ENCODE measurements around the gene CHRNA7. TPM values are rescaled to one million over a fixed set of nuclear protein-coding genes. Genes with fewer than 3 reads are reported as not detected.

CHRNA7 gene
- total RNA-seq, 2 donors from 2014 or later: 3.9 to 5.2 TPM

DNA sequence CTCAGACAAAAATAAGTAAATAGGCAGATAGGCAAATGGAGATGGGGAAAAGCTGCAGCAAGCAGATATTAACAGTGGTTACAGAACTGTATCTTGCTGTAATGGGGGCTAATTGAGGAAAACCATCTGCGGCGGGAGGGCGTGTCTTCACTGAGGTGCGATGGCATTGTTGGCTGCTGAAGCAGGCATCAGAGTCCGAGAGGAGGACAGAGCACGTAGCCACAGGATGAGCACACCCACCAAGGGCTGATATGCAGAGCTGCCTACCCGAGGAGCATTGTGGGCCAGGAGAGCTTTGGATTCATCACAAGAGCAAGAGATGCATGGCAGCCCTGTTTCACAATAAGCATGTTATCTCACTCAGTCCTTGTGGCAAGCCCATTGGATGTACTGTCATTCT, 30.4 kb downstream of the CHRNA7 start:
- H3K27me3 ChIP-seq: no peaks in the 10 kb centered on the region
- H3K36me3 ChIP-seq: no peaks in the 10 kb centered on the region
- no peak for DNase-seq
- no peak overlapping the region for H3K4me3 ChIP-seq
- TF ChIP-seq, protein P1, sequence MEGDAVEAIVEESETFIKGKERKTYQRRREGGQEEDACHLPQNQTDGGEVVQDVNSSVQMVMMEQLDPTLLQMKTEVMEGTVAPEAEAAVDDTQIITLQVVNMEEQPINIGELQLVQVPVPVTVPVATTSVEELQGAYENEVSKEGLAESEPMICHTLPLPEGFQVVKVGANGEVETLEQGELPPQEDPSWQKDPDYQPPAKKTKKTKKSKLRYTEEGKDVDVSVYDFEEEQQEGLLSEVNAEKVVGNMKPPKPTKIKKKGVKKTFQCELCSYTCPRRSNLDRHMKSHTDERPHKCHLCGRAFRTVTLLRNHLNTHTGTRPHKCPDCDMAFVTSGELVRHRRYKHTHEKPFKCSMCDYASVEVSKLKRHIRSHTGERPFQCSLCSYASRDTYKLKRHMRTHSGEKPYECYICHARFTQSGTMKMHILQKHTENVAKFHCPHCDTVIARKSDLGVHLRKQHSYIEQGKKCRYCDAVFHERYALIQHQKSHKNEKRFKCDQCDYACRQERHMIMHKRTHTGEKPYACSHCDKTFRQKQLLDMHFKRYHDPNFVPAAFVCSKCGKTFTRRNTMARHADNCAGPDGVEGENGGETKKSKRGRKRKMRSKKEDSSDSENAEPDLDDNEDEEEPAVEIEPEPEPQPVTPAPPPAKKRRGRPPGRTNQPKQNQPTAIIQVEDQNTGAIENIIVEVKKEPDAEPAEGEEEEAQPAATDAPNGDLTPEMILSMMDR (IDR thresholded peaks at IDR 0.05): no peak
- no peak overlapping the region for H3K9ac ChIP-seq (ENCODE audit: low read depth in 2 of 2, low read length in 2 of 2)
- H3K27ac ChIP-seq: no peak overlapping the region
- H3K9me3 ChIP-seq: no peaks in the 10 kb centered on the region
- H3K4me1 ChIP-seq: no peaks in the 10 kb centered on the region
- intact Hi-C loops (cut with DNase I): no loop called here

- no peaks in the 10 kb centered on the region for H3K4me1 ChIP-seq
- TF ChIP-seq, protein P1 (IDR thresholded peaks at IDR 0.05): no peak
These were observed 36.8 kb downstream of the CHRNA7 start for GRCh38 chr15:32067115-32067514.

GRCh38 chr15:32089851-32090359, 59.6 kb downstream of the CHRNA7 start:
- no peak overlapping the region for H3K9ac ChIP-seq (ENCODE audit: low read depth in 2 of 2, low read length in 2 of 2)
- intact Hi-C loops (cut with DNase I): no loop called here
- no peaks in the 10 kb centered on the region for H3K4me1 ChIP-seq
- H3K36me3 ChIP-seq: no peaks in the 10 kb centered on the region
- H3K27ac ChIP-seq: no peak overlapping the region
- H3K27me3 ChIP-seq: no peaks in the 10 kb centered on the region
- TF ChIP-seq, protein P1 (IDR thresholded peaks at IDR 0.05): no peak
- H3K9me3 ChIP-seq: no peaks in the 10 kb centered on the region
- no peak for DNase-seq
- H3K4me3 ChIP-seq: no peak overlapping the region

More at GRCh38 chr15:32067115-32067514, 36.8 kb downstream of the CHRNA7 start:
- Histone ChIP-seq H3K36me3 (no peaks in the 10 kb centered on the region), H3K27ac (no peak overlapping the region), H3K27me3 (no peaks in the 10 kb centered on the region), H3K9me3 (no peaks in the 10 kb centered on the region), H3K9ac (ENCODE audit: low read depth in 2 of 2, low read length in 2 of 2) (no peak overlapping the region), H3K4me3 (no peak overlapping the region)
- DNase-seq: no peak
- intact Hi-C loops (cut with DNase I): no loop called here

DNA sequence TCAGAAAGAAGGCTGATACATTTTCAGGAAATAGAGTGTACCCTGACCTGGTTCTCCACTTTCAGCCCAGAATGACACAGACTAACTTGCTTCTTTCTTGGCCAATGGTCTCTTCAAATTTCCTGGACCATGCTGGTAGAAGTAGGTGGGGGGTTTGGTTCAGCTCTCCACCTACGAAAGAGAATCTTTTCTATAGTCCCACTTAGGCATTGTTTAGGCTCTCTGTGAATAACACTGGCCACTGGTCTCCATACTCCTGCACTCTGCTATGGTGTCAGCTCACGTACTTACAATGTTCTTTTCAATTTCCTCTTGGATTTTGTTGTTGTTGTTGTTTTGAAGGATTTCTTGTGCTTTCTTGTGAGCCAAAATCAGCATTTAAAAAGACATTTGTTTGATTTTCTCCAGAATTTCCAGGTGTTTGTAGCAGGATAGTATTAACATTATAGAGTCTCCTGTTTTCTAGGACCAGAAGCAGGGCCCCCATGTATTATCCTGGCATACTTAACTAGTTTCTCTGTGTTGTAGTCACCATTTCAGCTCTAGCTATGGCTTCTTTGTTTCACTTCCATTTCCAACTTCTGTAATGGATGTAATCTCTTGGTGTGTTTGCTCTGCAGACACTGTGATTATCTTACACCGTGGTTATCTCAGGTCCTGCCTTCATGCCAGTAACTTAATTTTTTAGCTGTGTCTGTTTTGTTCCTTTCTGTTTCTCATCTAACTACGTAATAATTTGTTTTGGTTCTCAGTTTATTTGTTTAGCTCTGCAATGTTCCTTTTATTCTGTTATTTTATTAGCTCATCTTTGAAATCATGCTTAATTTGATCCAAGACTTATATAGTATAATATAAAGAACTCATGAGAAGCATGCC, 61.4 kb downstream of the CHRNA7 start:
- H3K4me3 ChIP-seq: no peak overlapping the region
- intact Hi-C loops (cut with DNase I): no loop called here
- H3K4me1 ChIP-seq: no peaks in the 10 kb centered on the region
- H3K36me3 ChIP-seq: no peaks in the 10 kb centered on the region
- H3K27me3 ChIP-seq: no peaks in the 10 kb centered on the region
- H3K9me3 ChIP-seq: no peaks in the 10 kb centered on the region
- no peak overlapping the region for H3K27ac ChIP-seq
- H3K9ac ChIP-seq (ENCODE audit: low read depth in 2 of 2, low read length in 2 of 2): no peak overlapping the region
- TF ChIP-seq, protein P1 (IDR thresholded peaks at IDR 0.05): no peak
- DNase-seq: no peak

DNA sequence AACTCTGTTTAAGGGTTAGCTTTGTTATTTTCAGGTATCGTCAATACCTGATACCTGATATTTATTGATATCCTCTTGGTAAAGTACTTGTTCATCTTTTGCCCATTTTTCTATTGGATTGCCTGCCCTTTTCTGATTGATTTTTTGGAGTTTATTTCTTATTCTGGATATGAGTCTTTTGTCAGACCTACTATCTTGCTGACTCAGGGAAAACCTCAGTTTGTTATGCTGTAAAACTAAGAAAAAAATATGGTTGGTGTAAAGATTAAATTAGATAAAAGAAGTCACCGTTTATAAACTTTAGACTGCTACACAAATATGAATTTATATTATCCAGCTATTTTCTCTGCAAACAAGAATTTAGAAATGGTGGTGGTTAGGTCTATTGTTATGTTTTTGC, 65.9 kb downstream of the CHRNA7 start:
- no peaks in the 10 kb centered on the region for H3K4me1 ChIP-seq
- no peak overlapping the region for H3K9ac ChIP-seq (ENCODE audit: low read depth in 2 of 2, low read length in 2 of 2)
- DNase-seq: no peak
- no peaks in the 10 kb centered on the region for H3K27me3 ChIP-seq
- no peaks in the 10 kb centered on the region for H3K9me3 ChIP-seq
- TF ChIP-seq, protein P1 (IDR thresholded peaks at IDR 0.05): no peak
- intact Hi-C loops (cut with DNase I): no loop called here
- H3K36me3 ChIP-seq: no peaks in the 10 kb centered on the region
- no peak overlapping the region for H3K27ac ChIP-seq
- no peak overlapping the region for H3K4me3 ChIP-seq

Measured in colonic mucosa (tissue), 4 donors.